Mesothelial cell of epicardium (in vitro differentiated cells): Measurements from ENCODE around the gene A4GALT. TPM values are rescaled to one million over a fixed set of nuclear protein-coding genes. Genes with fewer than 3 reads are reported as not detected.

ENCODE experiments used
- DNase-seq, 2 experiments: peaks; one replicate each; pipeline ENCODE4 v3.0.0; 2021; ENCODE audit warnings: low spot score in 2 of 2; ENCODE audit not compliant: unreplicated experiment in 2 of 2
- H3K27ac Mint-ChIP-seq: 2 replicates; pipeline ENCODE4 v1.8.0; 2021; ENCODE audit warnings: mixed read lengths
- H3K27me3 Mint-ChIP-seq: 2 replicates; pipeline ENCODE4 v1.8.0; 2021; ENCODE audit warnings: low read depth, mixed read lengths
- H3K36me3 Mint-ChIP-seq: 2 replicates; pipeline ENCODE4 v1.8.0; 2021; ENCODE audit warnings: mixed read lengths
- H3K4me1 Mint-ChIP-seq: 2 replicates; pipeline ENCODE4 v1.8.0; 2021; ENCODE audit warnings: mixed read lengths
- H3K4me3 Mint-ChIP-seq: 2 replicates; pipeline ENCODE4 v1.8.0; 2021; ENCODE audit warnings: mild to moderate bottlenecking, moderate library complexity, mixed read lengths
- H3K9me3 Mint-ChIP-seq: 2 replicates; pipeline ENCODE4 v1.8.0; 2021; ENCODE audit warnings: mixed read lengths
- total RNA-seq: library from RNA; stranded (reverse); gene quantifications from 3 replicates; pipeline ENCODE4 v1.2.1, GENCODE V29; 2021
- TF ChIP-seq, protein P1 (sequence below): fragments of 200-600 bp; sonication (generic); IDR thresholded peaks from one replicate; pipeline ENCODE4 v1.5.0; 2021; ENCODE audit warnings: antibody characterized with exemption; ENCODE audit not compliant: unreplicated experiment

A4GALT gene
- total RNA-seq, 1 donor from 2014 or later = 0.67 TPM

DNA sequence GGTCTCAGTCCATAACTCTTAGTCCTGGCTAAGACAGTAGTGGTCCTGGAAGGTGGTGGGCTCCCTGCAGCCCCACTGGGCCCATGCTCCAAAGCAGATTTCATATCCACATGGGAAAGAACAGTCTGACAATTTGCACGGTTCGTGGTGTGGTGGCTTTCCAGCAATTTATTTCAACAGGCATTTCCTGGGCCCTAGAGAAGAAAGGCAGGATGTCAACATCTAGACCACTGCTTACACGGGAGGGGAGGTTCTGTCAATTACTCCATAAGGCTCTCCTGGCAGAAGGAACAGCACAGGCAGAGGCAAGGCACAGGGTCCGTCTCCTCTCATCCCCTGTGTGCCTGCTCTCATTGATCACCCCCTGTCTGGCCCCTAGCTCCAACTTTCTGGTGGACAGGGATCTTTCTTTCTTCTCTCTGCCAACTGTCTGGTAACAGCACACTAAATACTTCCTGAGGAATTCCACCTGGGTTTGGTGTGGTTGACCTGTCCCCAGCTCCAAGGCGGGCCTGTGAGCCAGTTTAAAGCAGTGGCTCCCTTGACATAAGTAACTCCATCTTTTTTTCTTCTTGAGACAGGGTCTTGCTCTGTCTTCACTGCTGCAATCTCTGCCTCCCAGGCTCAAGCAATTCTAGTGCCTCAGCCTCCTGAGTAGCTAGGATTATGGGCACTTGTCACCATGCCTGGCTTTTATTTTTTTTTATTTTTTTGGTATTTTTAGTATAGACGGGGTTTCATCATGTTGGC, 5.1 kb upstream of the A4GALT start:
- DNase-seq = no peak
- no peak overlapping the region for H3K27ac Mint-ChIP-seq
- H3K27me3 Mint-ChIP-seq = peaks cover 36% of the 10 kb centered on the region
- no peaks in the 10 kb centered on the region for H3K36me3 Mint-ChIP-seq
- peaks cover 9% of the 10 kb centered on the region for H3K4me1 Mint-ChIP-seq
- H3K9me3 Mint-ChIP-seq = no peaks in the 10 kb centered on the region
- no peak overlapping the region for H3K4me3 Mint-ChIP-seq
- TF ChIP-seq, protein P1, sequence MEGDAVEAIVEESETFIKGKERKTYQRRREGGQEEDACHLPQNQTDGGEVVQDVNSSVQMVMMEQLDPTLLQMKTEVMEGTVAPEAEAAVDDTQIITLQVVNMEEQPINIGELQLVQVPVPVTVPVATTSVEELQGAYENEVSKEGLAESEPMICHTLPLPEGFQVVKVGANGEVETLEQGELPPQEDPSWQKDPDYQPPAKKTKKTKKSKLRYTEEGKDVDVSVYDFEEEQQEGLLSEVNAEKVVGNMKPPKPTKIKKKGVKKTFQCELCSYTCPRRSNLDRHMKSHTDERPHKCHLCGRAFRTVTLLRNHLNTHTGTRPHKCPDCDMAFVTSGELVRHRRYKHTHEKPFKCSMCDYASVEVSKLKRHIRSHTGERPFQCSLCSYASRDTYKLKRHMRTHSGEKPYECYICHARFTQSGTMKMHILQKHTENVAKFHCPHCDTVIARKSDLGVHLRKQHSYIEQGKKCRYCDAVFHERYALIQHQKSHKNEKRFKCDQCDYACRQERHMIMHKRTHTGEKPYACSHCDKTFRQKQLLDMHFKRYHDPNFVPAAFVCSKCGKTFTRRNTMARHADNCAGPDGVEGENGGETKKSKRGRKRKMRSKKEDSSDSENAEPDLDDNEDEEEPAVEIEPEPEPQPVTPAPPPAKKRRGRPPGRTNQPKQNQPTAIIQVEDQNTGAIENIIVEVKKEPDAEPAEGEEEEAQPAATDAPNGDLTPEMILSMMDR = no peak

- Mint-ChIP-seq H3K27ac (no peak overlapping the region), H3K4me1 (peaks cover 17% of the 10 kb centered on the region), H3K9me3 (no peaks in the 10 kb centered on the region), H3K27me3 (peaks cover 49% of the 10 kb centered on the region), H3K36me3 (no peaks in the 10 kb centered on the region), H3K4me3 (no peak overlapping the region)
- TF ChIP-seq, protein P1 = no peak
- no peak for DNase-seq
These were observed 3.4 kb upstream of the A4GALT start for GRCh38 chr22:42724062-42724461.

- Mint-ChIP-seq H3K27ac (no peak overlapping the region), H3K4me3 (peak overlapping the region; percentile 58), H3K9me3 (no peaks in the 10 kb centered on the region), H3K4me1 (peaks cover 26% of the 10 kb centered on the region), H3K36me3 (no peaks in the 10 kb centered on the region), H3K27me3 (peaks cover 62% of the 10 kb centered on the region)
- no peak for DNase-seq
- TF ChIP-seq, protein P1 = no peak
These were observed 370 bp upstream of the A4GALT start for GRCh38 chr22:42721045-42721434.

GRCh38 chr22:42719656-42720262, 911 bp downstream of the A4GALT start:
- no peak for DNase-seq

DNA sequence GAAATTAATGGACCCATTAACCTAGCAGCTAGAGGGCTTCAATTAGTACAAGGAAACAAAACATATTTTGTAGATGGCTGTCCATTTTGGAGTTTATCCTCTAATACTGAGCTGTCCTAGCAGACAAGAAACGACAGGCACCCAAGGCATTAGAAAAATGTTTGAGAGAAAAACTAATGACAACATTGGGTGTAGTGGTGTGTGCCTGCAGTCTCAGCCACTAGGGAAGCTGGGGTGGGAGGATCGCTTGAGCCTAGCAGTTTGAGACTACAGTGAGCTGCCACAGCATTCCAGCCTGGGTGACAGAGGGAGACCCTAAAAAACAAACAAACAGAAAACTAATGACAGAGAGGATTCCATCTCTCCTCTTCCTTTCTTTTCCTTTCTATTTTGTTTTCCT, 1.5 kb downstream of the A4GALT start:
- Mint-ChIP-seq H3K36me3 (no peaks in the 10 kb centered on the region), H3K9me3 (no peaks in the 10 kb centered on the region), H3K27ac (no peak overlapping the region), H3K4me1 (peaks cover 32% of the 10 kb centered on the region), H3K27me3 (peaks cover 58% of the 10 kb centered on the region), H3K4me3 (peak overlapping the region; percentile 64)
- TF ChIP-seq, protein P1 = no peak
- no peak for DNase-seq

More at GRCh38 chr22:42719656-42720262, 911 bp downstream of the A4GALT start:
- Mint-ChIP-seq H3K27ac (no peak overlapping the region), H3K9me3 (no peaks in the 10 kb centered on the region), H3K36me3 (no peaks in the 10 kb centered on the region), H3K27me3 (peaks cover 60% of the 10 kb centered on the region), H3K4me1 (peaks cover 30% of the 10 kb centered on the region), H3K4me3 (peak overlapping the region; percentile 64)
- TF ChIP-seq, protein P1 = no peak
